Neural progenitor cell (in vitro differentiated cells): ENCODE results near the gene COL25A1. TPM values are rescaled to one million over a fixed set of nuclear protein-coding genes. Genes with fewer than 3 reads are reported as not detected.

Experiments used
- DNase-seq: peaks from one replicate; pipeline ENCODE4 v3.0.0-alpha.2; 2016; ENCODE audit warnings: low spot score
- H2AFZ ChIP-seq: fragments of 200-600 bp; sonication (generic); replicated peaks from 2 replicates; pipeline ENCODE4 v1.6.1; 2016; ENCODE audit warnings: antibody characterized with exemption
- H3F3A ChIP-seq: fragments of 200-600 bp; sonication (generic); 2 replicates; pipeline ENCODE4 v1.6.1; 2016; ENCODE audit warnings: antibody characterized with exemption, low read depth
- H3K27ac ChIP-seq: fragments of 200-600 bp; sonication (generic); 2 replicates; pipeline ENCODE4 v1.5.1; 2016; ENCODE audit warnings: mild to moderate bottlenecking
- H3K27me3 ChIP-seq: fragments of 200-600 bp; sonication (generic); 2 replicates; pipeline ENCODE4 v1.6.1; 2016; ENCODE audit warnings: mild to moderate bottlenecking, moderate library complexity
- H3K36me3 ChIP-seq: fragments of 200-600 bp; sonication (generic); 2 replicates; pipeline ENCODE4 v1.5.1; 2016
- H3K4me1 ChIP-seq: fragments of 200-600 bp; sonication (generic); 2 replicates; pipeline ENCODE4 v1.6.1; 2016; ENCODE audit warnings: mixed run types
- H3K4me2 ChIP-seq: fragments of 200-600 bp; sonication (generic); 2 replicates; pipeline ENCODE4 v1.6.1; 2016
- H3K4me3 ChIP-seq: fragments of 200-600 bp; sonication (generic); 2 replicates; pipeline ENCODE4 v1.5.1; 2016
- H3K79me2 ChIP-seq: fragments of 200-600 bp; sonication (generic); 2 replicates; pipeline ENCODE4 v1.6.1; 2016; ENCODE audit warnings: low read depth
- H3K9ac ChIP-seq: fragments of 200-600 bp; sonication (generic); 2 replicates; pipeline ENCODE4 v1.6.1; 2016
- H3K9me3 ChIP-seq: fragments of 200-600 bp; sonication (generic); 2 replicates; pipeline ENCODE4 v1.5.1; 2016; ENCODE audit warnings: low read depth
- H4K20me1 ChIP-seq: fragments of 200-600 bp; sonication (generic); 2 replicates; pipeline ENCODE4 v1.6.1; 2016; ENCODE audit warnings: low read depth
- H3K27ac Mint-ChIP-seq: 3 replicates; pipeline ENCODE4 v1.8.0; 2021; ENCODE audit warnings: mixed read lengths
- H3K27me3 Mint-ChIP-seq: 2 replicates; pipeline ENCODE4 v1.8.0; 2022; ENCODE audit warnings: low read depth, mild to moderate bottlenecking, inconsistent platforms, moderate library complexity, mixed read lengths; ENCODE audit not compliant: insufficient read depth
- H3K36me3 Mint-ChIP-seq: 3 replicates; pipeline ENCODE4 v1.8.0; 2021; ENCODE audit warnings: mixed read lengths
- H3K4me1 Mint-ChIP-seq: 3 replicates; pipeline ENCODE4 v1.8.0; 2021; ENCODE audit warnings: mixed read lengths
- H3K4me3 Mint-ChIP-seq: 3 replicates; pipeline ENCODE4 v1.8.0; 2021; ENCODE audit warnings: mild to moderate bottlenecking, moderate library complexity, mixed read lengths
- H3K9me3 Mint-ChIP-seq: 3 replicates; pipeline ENCODE4 v1.8.0; 2020; ENCODE audit warnings: mixed read lengths
- CTCF ChIP-seq: fragments of 200-600 bp; sonication (generic); IDR thresholded peaks from 2 replicates; pipeline ENCODE4 v1.5.1; 2017; ENCODE audit warnings: antibody characterized with exemption, mild to moderate bottlenecking
- EZH2 ChIP-seq: fragments of 200-600 bp; sonication (generic); IDR thresholded peaks from 2 replicates; pipeline ENCODE4 v1.6.1; 2017; ENCODE audit warnings: antibody characterized with exemption, mild to moderate bottlenecking, moderate library complexity
- EZH2phosphoT487 ChIP-seq: fragments of 200-600 bp; sonication (generic); IDR thresholded peaks from 2 replicates; pipeline ENCODE4 v1.6.1; 2017; ENCODE audit warnings: antibody characterized with exemption
- total RNA-seq: library from RNA; depleted of rRNA; stranded (reverse); fragments of >200 nt; gene quantifications from 2 replicates; pipeline ENCODE4 v1.2.3, GENCODE V29; 2015; ENCODE audit warnings: low replicate concordance

COL25A1 gene
- total RNA-seq, 1 donor from 2014 or later, result 1.3 TPM

- Histone ChIP-seq H3K4me3 (no peak overlapping the region), H4K20me1 (no peaks in the 10 kb centered on the region), H3K27ac (no peak overlapping the region), H3K36me3 (no peaks in the 10 kb centered on the region), H3K4me1 (peaks cover 11% of the 10 kb centered on the region), H2AFZ (no peak overlapping the region), H3F3A (no peaks in the 10 kb centered on the region), H3K79me2 (no peaks in the 10 kb centered on the region), H3K9ac (no peak overlapping the region), H3K27me3 (no peaks in the 10 kb centered on the region), H3K9me3 (no peaks in the 10 kb centered on the region), H3K4me2 (no peak overlapping the region)
- no peak for TF ChIP-seq EZH2
- no peak for TF ChIP-seq CTCF
- TF ChIP-seq EZH2phosphoT487, result no peak
- peaks cover 35% of the 10 kb centered on the region for H3K4me1 Mint-ChIP-seq
- peaks cover 5% of the 10 kb centered on the region for H3K9me3 Mint-ChIP-seq
- H3K27me3 Mint-ChIP-seq, result peaks cover 7% of the 10 kb centered on the region
- no peak for DNase-seq
- peak overlapping the region; percentile 10 for H3K27ac Mint-ChIP-seq
- H3K4me3 Mint-ChIP-seq, result no peak overlapping the region
- H3K36me3 Mint-ChIP-seq, result no peaks in the 10 kb centered on the region
Observed at GRCh38 chr4:109182696-109183095, 119.8 kb downstream of the COL25A1 start.

GRCh38 chr4:109179061-109179460, 123.4 kb downstream of the COL25A1 start:
- Histone ChIP-seq H3K4me3 (no peak overlapping the region), H3K27me3 (no peaks in the 10 kb centered on the region), H4K20me1 (no peaks in the 10 kb centered on the region), H3K9ac (no peak overlapping the region), H3F3A (no peaks in the 10 kb centered on the region), H3K4me1 (peaks cover 5% of the 10 kb centered on the region), H3K36me3 (no peaks in the 10 kb centered on the region), H3K9me3 (no peaks in the 10 kb centered on the region), H3K4me2 (no peak overlapping the region), H3K79me2 (no peaks in the 10 kb centered on the region), H3K27ac (no peak overlapping the region), H2AFZ (no peak overlapping the region)
- peaks cover 5% of the 10 kb centered on the region for H3K27me3 Mint-ChIP-seq
- peaks cover 38% of the 10 kb centered on the region for H3K4me1 Mint-ChIP-seq
- H3K27ac Mint-ChIP-seq, result no peak overlapping the region
- no peaks in the 10 kb centered on the region for H3K9me3 Mint-ChIP-seq
- no peak for TF ChIP-seq CTCF
- TF ChIP-seq EZH2phosphoT487, result no peak
- TF ChIP-seq EZH2, result no peak
- DNase-seq, result no peak
- H3K4me3 Mint-ChIP-seq, result no peak overlapping the region
- H3K36me3 Mint-ChIP-seq, result no peaks in the 10 kb centered on the region

GRCh38 chr4:109177096-109177810, 125.2 kb downstream of the COL25A1 start:
- Mint-ChIP-seq H3K36me3 (no peaks in the 10 kb centered on the region), H3K4me1 (peaks cover 28% of the 10 kb centered on the region), H3K27ac (peak overlapping the region; percentile 34), H3K27me3 (peaks cover 5% of the 10 kb centered on the region), H3K4me3 (no peak overlapping the region), H3K9me3 (no peaks in the 10 kb centered on the region)
- Histone ChIP-seq H3K36me3 (no peaks in the 10 kb centered on the region), H3K4me1 (no peaks in the 10 kb centered on the region), H3K27ac (no peak overlapping the region), H3K4me2 (no peak overlapping the region), H3K27me3 (no peaks in the 10 kb centered on the region), H2AFZ (no peak overlapping the region), H3F3A (no peaks in the 10 kb centered on the region), H3K4me3 (no peak overlapping the region), H4K20me1 (no peaks in the 10 kb centered on the region), H3K9ac (no peak overlapping the region), H3K79me2 (no peaks in the 10 kb centered on the region), H3K9me3 (no peaks in the 10 kb centered on the region)
- DNase-seq, result peak; percentile 25
- TF ChIP-seq CTCF, result no peak
- TF ChIP-seq EZH2phosphoT487, result no peak
- no peak for TF ChIP-seq EZH2
